MCF 10A (cell line): ENCODE measurements around the gene HJV. TPM values are rescaled to one million over a fixed set of nuclear protein-coding genes. Genes with fewer than 3 reads are reported as not detected.

Experiments
- BruUV-seq: library from RNA; stranded (reverse); fragments of 400-500 nt; replicated peaks from 2 replicates; lab custom pipeline; 2021; lab: Mats Ljungman, UMichigan
- CTCF ChIA-PET: fragments of 300-600 bp; sonication (Branson Sonifier 250); formaldehyde crosslinking; extraction: SDS; loops from one replicate; lab custom pipeline; 2021; ENCODE audit warnings: antibody characterized with exemption, inconsistent platforms; lab: Yijun Ruan, JAX
- POLR2A ChIA-PET: fragments of 300-600, 350-650 bp; sonication (Branson Sonifier 250); formaldehyde crosslinking; extraction: SDS; loops from one replicate; lab custom pipeline; 2020; ENCODE audit warnings: antibody characterized with exemption, inconsistent platforms; lab: Yijun Ruan, JAX
- DNase-seq: peaks from one replicate; pipeline ENCODE4 v3.0.0-alpha.2; 2018; ENCODE audit not compliant: unreplicated experiment
- H3K27ac Mint-ChIP-seq: one replicate; pipeline ENCODE4 v1.8.0; 2022; ENCODE audit warnings: mild to moderate bottlenecking, low read depth, mixed read lengths; ENCODE audit not compliant: unreplicated experiment
- H3K27me3 Mint-ChIP-seq: one replicate; pipeline ENCODE4 v1.8.0; 2022; ENCODE audit warnings: mixed read lengths; ENCODE audit not compliant: insufficient read depth, unreplicated experiment
- H3K36me3 Mint-ChIP-seq: one replicate; pipeline ENCODE4 v1.8.0; 2022; ENCODE audit warnings: mild to moderate bottlenecking, moderate library complexity, mixed read lengths; ENCODE audit not compliant: insufficient read depth, unreplicated experiment
- H3K4me1 Mint-ChIP-seq: one replicate; pipeline ENCODE4 v1.8.0; 2022; ENCODE audit warnings: mixed read lengths; ENCODE audit not compliant: insufficient read depth, unreplicated experiment
- H3K4me3 Mint-ChIP-seq: one replicate; pipeline ENCODE4 v1.8.0; 2022; ENCODE audit warnings: mild to moderate bottlenecking, moderate library complexity, mixed read lengths; ENCODE audit not compliant: unreplicated experiment
- H3K9me3 Mint-ChIP-seq: one replicate; pipeline ENCODE4 v1.8.0; 2022; ENCODE audit warnings: mixed read lengths; ENCODE audit not compliant: unreplicated experiment
- CTCF ChIP-seq: fragments of 200-600 bp; IDR thresholded peaks from one replicate; pipeline ENCODE4 v1.8.0; 2022; ENCODE audit warnings: antibody characterized with exemption, mild to moderate bottlenecking; ENCODE audit not compliant: unreplicated experiment
- intact Hi-C: fragments of 100-400 bp; cut with micrococcal nuclease; formaldehyde crosslinking; loops from 2 replicates; pipeline ENCODE4 v1.14.1; 2022
- total RNA-seq: library from RNA; stranded (reverse); gene quantifications from 2 replicates; pipeline ENCODE4 v1.2.3, GENCODE V29; 2022

Gene HJV
- total RNA-seq, 1 experiment from 2014 or later: not detected

GRCh38 chr1:145997016-145997717 is 24.4 kb downstream of the HJV start:
- Mint-ChIP-seq H3K4me1 (peaks cover 51% of the 10 kb centered on the region), H3K9me3 (no peaks in the 10 kb centered on the region), H3K4me3 (peak overlapping the region; percentile 89), H3K27me3 (no peaks in the 10 kb centered on the region), H3K36me3 (peaks cover 46% of the 10 kb centered on the region), H3K27ac (peak overlapping the region; percentile 95)
- ChIA-PET POLR2A (interaction anchor here (0.7 to 28.8 kb wide), 15 partner anchors 4 to 173 kb away, joined by 3 to 1309 read pairs (median 28); partner anchors contain the start of genes ANKRD34A, LIX1L, PEX11B and PIAS3), CTCF (interaction anchor here (1.4 to 24.2 kb wide), 4 partner anchors 8 to 105 kb away, joined by 4 to 773 read pairs (median 39); partner anchors contain the start of gene HJV)
- TSS peak; percentile 31 for BruUV-seq
- DNase-seq: peak; percentile 54
- intact Hi-C loops: no loop called here
- no peak for TF ChIP-seq CTCF

- H3K4me1 Mint-ChIP-seq: peaks cover 51% of the 10 kb centered on the region
- intact Hi-C loops: loop anchor here (1.0 kb wide), 3 partner anchors 10 to 17 kb away; no protein-coding TSS in a partner anchor
- ChIA-PET POLR2A (interaction anchor here (0.7 to 28.8 kb wide), 19 partner anchors 4 to 172 kb away, joined by 3 to 1309 read pairs (median 14); partner anchors contain the start of genes ANKRD34A, HJV, ITGA10 and LIX1L), CTCF (interaction anchor here (0.6 to 24.2 kb wide), 6 partner anchors 15 to 105 kb away, joined by 3 to 773 read pairs (median 8); partner anchors contain the start of gene HJV)
- H3K27me3 Mint-ChIP-seq: no peaks in the 10 kb centered on the region
- no peaks in the 10 kb centered on the region for H3K9me3 Mint-ChIP-seq
- H3K27ac Mint-ChIP-seq: peak within 1 kb of the TSS; percentile 95
- no TSS peak for BruUV-seq
- TF ChIP-seq CTCF: no peak
- H3K4me3 Mint-ChIP-seq: peak within 1 kb of the TSS; percentile 89
- peaks cover 52% of the 10 kb centered on the region for H3K36me3 Mint-ChIP-seq
- DNase-seq: peak; percentile 99
These were observed 25.0 kb downstream of the HJV start, which contains the start of gene TXNIP for GRCh38 chr1:145996433-145997015. Gene TXNIP, minus strand, starts transcription at chr1:145996579. Its CDS starts 313 bp downstream, at chr1:145996266.

- TSS peak; percentile 49 for BruUV-seq
- ChIA-PET POLR2A (interaction anchor here (0.7 to 28.8 kb wide), 17 partner anchors 5 to 172 kb away, joined by 3 to 1309 read pairs (median 15); partner anchors contain the start of genes ANKRD34A, HJV, ITGA10 and LIX1L), CTCF (interaction anchor here (0.6 to 24.2 kb wide), 5 partner anchors 16 to 77 kb away, joined by 3 to 773 read pairs (median 3); partner anchors contain the start of gene HJV)
- no peaks in the 10 kb centered on the region for H3K27me3 Mint-ChIP-seq
- H3K36me3 Mint-ChIP-seq: peaks cover 57% of the 10 kb centered on the region
- intact Hi-C loops: loop anchor here (1.0 kb wide), 3 partner anchors 10 to 17 kb away; no protein-coding TSS in a partner anchor
- H3K9me3 Mint-ChIP-seq: no peaks in the 10 kb centered on the region
- peak overlapping the region; percentile 95 for H3K27ac Mint-ChIP-seq
- peak overlapping the region; percentile 89 for H3K4me3 Mint-ChIP-seq
- no peak for TF ChIP-seq CTCF
- peaks cover 48% of the 10 kb centered on the region for H3K4me1 Mint-ChIP-seq
- no peak for DNase-seq
These were observed 25.5 kb downstream of the HJV start for GRCh38 chr1:145995964-145996432.
